HepG2 (cell line): ENCODE measurements around the gene CHRNB2. TPM values are rescaled to one million over a fixed set of nuclear protein-coding genes. Genes with fewer than 3 reads are reported as not detected.

Experiments
- GATA4 ChIP-seq: sonication (generic); IDR thresholded peaks from 2 replicates; pipeline ENCODE4 v1.6.1; 2016; ENCODE audit warnings: antibody characterized with exemption, low read depth, borderline replicate concordance
- PHF21A ChIP-seq: sonication (generic); formaldehyde crosslinking; IDR thresholded peaks from 2 replicates; pipeline ENCODE4 v1.5.0; 2020; ENCODE audit warnings: mild to moderate bottlenecking, missing genetic modification reagents
- PITX1 ChIP-seq: sonication (generic); formaldehyde crosslinking; IDR thresholded peaks from 2 replicates; pipeline ENCODE4 v1.5.1; 2020; ENCODE audit warnings: mild to moderate bottlenecking, missing genetic modification reagents
- RNF2 ChIP-seq: fragments of 450-650 bp; conservative IDR thresholded peaks from 2 replicates; pipeline ENCODE4 v1.6.1; 2016; ENCODE audit warnings: low read depth
- TOE1 ChIP-seq: sonication (generic); formaldehyde crosslinking; IDR thresholded peaks from 2 replicates; pipeline ENCODE4 v1.4.0; 2020; ENCODE audit warnings: mild to moderate bottlenecking, missing genetic modification reagents
- ZBTB34 ChIP-seq: sonication (generic); formaldehyde crosslinking; IDR thresholded peaks from 2 replicates; pipeline ENCODE4 v1.8.0; 2022; ENCODE audit warnings: mild to moderate bottlenecking, missing genetic modification reagents
- ZHX2 ChIP-seq, 2 experiments: sonication (generic) in 1 of 2; formaldehyde crosslinking in 1 of 2; IDR thresholded peaks; 2 replicates each; pipeline versions ENCODE4 v1.6.1 to v1.9.0; 2014 to 2022; ENCODE audit warnings: antibody characterized with exemption in 1 of 2, borderline replicate concordance in 1 of 2, inconsistent platforms in 1 of 2, low read depth in 1 of 2, missing genetic modification reagents in 1 of 2
- ZNF160 ChIP-seq: sonication (generic); formaldehyde crosslinking; IDR thresholded peaks from 2 replicates; pipeline ENCODE4 v1.8.0; 2022; ENCODE audit warnings: mild to moderate bottlenecking, inconsistent platforms, missing genetic modification reagents
- ZNF256 ChIP-seq: sonication (generic); formaldehyde crosslinking; conservative IDR thresholded peaks from 2 replicates; pipeline ENCODE4 v1.4.0; 2020; ENCODE audit warnings: missing genetic modification reagents
- ZNF598 ChIP-seq: sonication (generic); formaldehyde crosslinking; IDR thresholded peaks from 2 replicates; pipeline ENCODE4 v1.5.1; 2020; ENCODE audit warnings: mild to moderate bottlenecking, missing genetic modification reagents, borderline replicate concordance
- ZNF605 ChIP-seq: sonication (generic); formaldehyde crosslinking; IDR thresholded peaks from 2 replicates; pipeline ENCODE4 v1.8.0; 2022; ENCODE audit warnings: mild to moderate bottlenecking, missing genetic modification reagents
- ZNF691 ChIP-seq: sonication (generic); formaldehyde crosslinking; IDR thresholded peaks from 2 replicates; pipeline ENCODE4 v1.4.0; 2020; ENCODE audit warnings: missing genetic modification reagents, low read depth, mild to moderate bottlenecking, borderline replicate concordance
- polyA plus RNA-seq, 8 experiments: library from polyadenylated mRNA; depleted of rRNA in 3 of 8; stranded (reverse) in 7 of 8; unstranded in 1 of 8; fragments of >200 nt; fragmentation: Illumina TruSeq in 4 of 8; extraction: Trizol in 4 of 8; gene quantifications; 2 replicates each; pipeline versions ENCODE4 v1.2.1 to v1.2.3, GENCODE V29; 2011 to 2016; ENCODE audit warnings: low read depth in 4 of 8, missing spikeins in 1 of 8, mixed read lengths in 1 of 8; ENCODE audit not compliant: insufficient read depth in 1 of 8
- total RNA-seq, 5 experiments: library from RNA; depleted of rRNA; stranded (reverse); fragments of >200 nt; fragmentation: Illumina TruSeq; extraction: Trizol; gene quantifications; 2 replicates each; pipeline ENCODE4 v1.2.3, GENCODE V29; 2016; ENCODE audit warnings: low read depth in 1 of 5
- TF ChIP-seq, protein P1 (sequence below): sonication (generic); formaldehyde crosslinking; IDR thresholded peaks from 2 replicates; pipeline ENCODE4 v1.5.0; 2020; ENCODE audit warnings: missing genetic modification reagents, mild to moderate bottlenecking, borderline replicate concordance
- TF ChIP-seq, protein P2 (sequence below): sonication (generic); formaldehyde crosslinking; IDR thresholded peaks from 2 replicates; pipeline ENCODE4 v1.4.0; 2020; ENCODE audit warnings: mild to moderate bottlenecking, missing genetic modification reagents

The CHRNB2 gene
- total and polyA plus RNA-seq, 2 of the 13 experiments (the other 11 are each of a cell fraction or from before 2014, with no cell fraction given), result 0.03 to 0.07 TPM

- no peak for TF ChIP-seq ZHX2 (IDR thresholded peaks at IDR 0.05; ENCODE audit: low read depth)
- no peak for TF ChIP-seq ZHX2 (CRISPR knock-in tag; IDR thresholded peaks at IDR 0.05; ENCODE audit: borderline replicate concordance)
- TF ChIP-seq TOE1 (CRISPR knock-in tag), result no peak
- no peak for TF ChIP-seq ZNF256 (CRISPR knock-in tag)
- TF ChIP-seq PHF21A (CRISPR knock-in tag), result no peak
- no peak for TF ChIP-seq ZNF598 (CRISPR knock-in tag)
- TF ChIP-seq, protein P1, sequence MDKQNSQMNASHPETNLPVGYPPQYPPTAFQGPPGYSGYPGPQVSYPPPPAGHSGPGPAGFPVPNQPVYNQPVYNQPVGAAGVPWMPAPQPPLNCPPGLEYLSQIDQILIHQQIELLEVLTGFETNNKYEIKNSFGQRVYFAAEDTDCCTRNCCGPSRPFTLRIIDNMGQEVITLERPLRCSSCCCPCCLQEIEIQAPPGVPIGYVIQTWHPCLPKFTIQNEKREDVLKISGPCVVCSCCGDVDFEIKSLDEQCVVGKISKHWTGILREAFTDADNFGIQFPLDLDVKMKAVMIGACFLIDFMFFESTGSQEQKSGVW (CRISPR knock-in tag), result no peak
- no peak for TF ChIP-seq PITX1
- TF ChIP-seq RNF2, result no peak
- TF ChIP-seq GATA4, result no peak
- TF ChIP-seq, protein P2, sequence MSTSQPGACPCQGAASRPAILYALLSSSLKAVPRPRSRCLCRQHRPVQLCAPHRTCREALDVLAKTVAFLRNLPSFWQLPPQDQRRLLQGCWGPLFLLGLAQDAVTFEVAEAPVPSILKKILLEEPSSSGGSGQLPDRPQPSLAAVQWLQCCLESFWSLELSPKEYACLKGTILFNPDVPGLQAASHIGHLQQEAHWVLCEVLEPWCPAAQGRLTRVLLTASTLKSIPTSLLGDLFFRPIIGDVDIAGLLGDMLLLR (CRISPR knock-in tag), result no peak
- TF ChIP-seq ZNF691, result no peak
- TF ChIP-seq ZNF605 (CRISPR knock-in tag), result no peak
- no peak for TF ChIP-seq ZBTB34 (CRISPR knock-in tag)
- TF ChIP-seq ZNF160 (CRISPR knock-in tag), result no peak
Measured at GRCh38 chr1:154550070-154550469, 17.5 kb upstream of the CHRNB2 start (continued).
